GM12865 (cell line): ENCODE data around the gene ALG1.

Source experiments
- DNase-seq: peaks from one replicate; pipeline ENCODE4 v3.0.0; 2010; ENCODE audit warnings: low read depth
- H3K4me3 ChIP-seq: 2 replicates; pipeline ENCODE4 v1.5.1; 2011; ENCODE audit warnings: mild to moderate bottlenecking, low read depth, low read length, control low read depth
- CTCF ChIP-seq: IDR thresholded peaks from 2 replicates; pipeline ENCODE4 v1.5.1; 2011; ENCODE audit warnings: low read length, control low read depth, low read depth, inconsistent platforms; ENCODE audit not compliant: insufficient read depth; ENCODE audit errors: missing control alignments

The ALG1 gene

GRCh38 chr16:5059386-5060072, 12.1 kb upstream of the ALG1 start:
- DNase-seq = no peak
- no peak for TF ChIP-seq CTCF
- H3K4me3 ChIP-seq = no peak overlapping the region

- DNase-seq = no peak
- TF ChIP-seq CTCF = no peak
- H3K4me3 ChIP-seq = no peak overlapping the region
Observed at GRCh38 chr16:5060073-5060641, 11.5 kb upstream of the ALG1 start.

- no peak overlapping the region for H3K4me3 ChIP-seq
- DNase-seq = peak; percentile 81
- no peak for TF ChIP-seq CTCF
Observed at GRCh38 chr16:5062051-5062450, 9.6 kb upstream of the ALG1 start.

GRCh38 chr16:5062790-5063765, 8.6 kb upstream of the ALG1 start:
- TF ChIP-seq CTCF = no peak
- no peak overlapping the region for H3K4me3 ChIP-seq
- DNase-seq = peak; percentile 39

- TF ChIP-seq CTCF = no peak
- H3K4me3 ChIP-seq = no peak overlapping the region
- DNase-seq = no peak
Observed at GRCh38 chr16:5064915-5065314, 6.7 kb upstream of the ALG1 start.

GRCh38 chr16:5065326-5065725, 6.3 kb upstream of the ALG1 start:
- no peak overlapping the region for H3K4me3 ChIP-seq
- no peak for TF ChIP-seq CTCF
- DNase-seq = no peak
